Measurements from ENCODE around the gene S100A2.
"Not testable (repeated sequence)": the region's sequence is repeated elsewhere in the genome, so short reads cannot be mapped to it uniquely, and the experiment has no call there.

S100A2 gene

GRCh38 chr1:153588482-153588881, 22.8 kb upstream of the S100A2 start:
- no peak for DNase-seq (ENCODE audit: low read depth)

DNA sequence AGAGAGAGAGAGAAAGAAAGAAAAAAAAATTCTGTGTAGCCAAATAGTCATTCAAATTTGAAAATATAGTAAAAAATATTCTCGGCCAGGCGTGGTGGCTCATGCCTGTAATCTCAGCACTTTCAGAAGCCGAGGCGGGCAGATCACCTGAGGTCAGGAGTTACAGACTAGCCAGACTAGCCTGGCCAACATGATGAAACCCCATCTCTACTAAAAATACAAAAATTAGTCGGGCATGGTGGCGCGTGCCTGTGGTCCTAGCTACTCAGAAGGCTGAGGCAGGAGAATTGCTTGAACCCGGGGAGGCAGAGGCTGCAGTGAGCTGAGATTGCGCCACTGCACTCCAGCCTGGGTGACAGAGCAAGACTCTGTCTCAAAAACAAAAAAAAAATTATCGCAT, 22.4 kb upstream of the S100A2 start:
- not testable (repeated sequence) for DNase-seq (ENCODE audit: low read depth)

DNA sequence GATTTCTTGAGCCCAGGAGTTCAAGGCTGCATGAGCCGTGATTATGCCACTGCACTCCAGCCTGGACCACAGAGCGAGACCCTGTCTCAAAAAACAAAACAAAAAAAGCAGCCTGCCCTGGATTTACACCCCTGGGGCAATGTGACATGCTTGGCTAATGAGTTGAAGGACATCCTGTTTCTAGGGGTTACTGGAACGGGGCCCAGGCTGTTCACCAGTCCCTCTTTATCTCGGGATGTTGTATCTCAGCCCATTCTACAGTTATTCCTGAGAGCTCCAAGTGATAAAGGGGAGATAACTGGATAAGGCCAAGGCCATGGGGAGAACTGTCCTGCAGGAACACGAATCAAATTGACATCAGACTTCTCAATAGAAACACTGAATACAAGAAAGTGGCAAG, 21.7 kb upstream of the S100A2 start:
- no peak for DNase-seq (ENCODE audit: low read depth)

DNA sequence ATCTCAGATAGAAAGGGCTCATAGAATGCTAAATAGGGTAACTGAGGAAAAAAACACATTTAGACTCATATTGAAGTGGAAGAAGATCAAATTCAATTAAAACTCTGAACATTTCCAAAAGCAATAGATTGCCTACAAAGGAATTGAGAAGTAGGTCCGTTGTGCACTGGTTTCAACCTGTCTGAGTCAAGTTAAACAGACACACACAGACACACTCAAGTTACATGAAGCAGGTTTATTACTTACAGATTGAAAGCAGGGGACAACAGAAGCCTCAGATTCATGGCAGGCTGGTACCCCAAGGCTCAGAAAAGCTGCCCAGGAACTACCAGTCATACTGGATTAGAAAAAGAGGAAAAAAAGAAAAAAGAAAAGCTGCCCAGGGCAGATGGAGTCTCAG, 20.7 kb upstream of the S100A2 start:
- no peak for DNase-seq (ENCODE audit: low read depth)

DNA sequence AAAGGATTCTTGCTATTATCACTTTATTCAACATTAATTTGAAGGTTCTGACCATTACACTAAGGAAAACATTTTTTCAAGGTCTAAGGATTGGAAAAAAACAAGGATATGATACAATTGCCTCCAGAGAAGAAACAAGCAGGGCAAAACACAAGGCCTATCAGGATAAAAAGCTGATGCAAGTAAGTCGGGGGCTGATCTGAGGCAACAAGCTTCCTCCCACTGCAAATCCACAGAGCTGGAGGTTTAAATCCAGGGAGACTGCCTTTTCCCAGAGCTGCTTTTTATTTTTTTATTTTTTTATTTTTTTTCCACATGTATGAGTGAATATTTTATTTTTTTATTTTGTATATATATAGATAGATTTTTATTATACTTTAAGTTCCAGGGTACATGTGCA, 19.4 kb upstream of the S100A2 start:
- no peak for DNase-seq (ENCODE audit: low read depth)

DNA sequence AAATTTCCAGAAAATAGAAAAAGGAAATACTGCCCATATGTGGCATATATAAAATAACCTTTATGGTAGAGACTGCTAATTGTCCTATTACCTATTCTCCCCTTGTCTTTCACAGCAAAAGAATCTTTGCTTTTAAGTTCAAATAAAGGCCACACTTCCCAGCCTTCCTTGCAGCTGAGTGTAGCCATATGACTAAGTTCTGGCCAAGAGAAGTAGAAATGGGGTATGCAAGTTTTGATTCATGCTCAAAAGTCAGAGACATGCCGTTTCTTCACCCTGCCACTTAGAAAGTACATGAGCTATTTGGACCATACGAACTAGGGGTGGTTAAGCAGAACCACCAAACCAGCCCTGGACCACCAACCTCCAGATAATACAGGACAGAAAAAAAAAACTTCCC, 18.3 kb upstream of the S100A2 start:
- no peak for DNase-seq (ENCODE audit: low read depth)

GRCh38 chr1:153583514-153583913, 17.9 kb upstream of the S100A2 start:
- not testable (repeated sequence) for DNase-seq (ENCODE audit: low read depth)

GRCh38 chr1:153582836-153583235, 17.2 kb upstream of the S100A2 start:
- DNase-seq (ENCODE audit: low read depth), result not testable (repeated sequence)

- no peak for DNase-seq (ENCODE audit: low read depth)
These were observed 13.3 kb upstream of the S100A2 start for GRCh38 chr1:153578936-153579335.

- DNase-seq (ENCODE audit: low read depth), result no peak
These were observed 12.8 kb upstream of the S100A2 start for GRCh38 chr1:153578490-153578889.

GRCh38 chr1:153577624-153578051, 12.0 kb upstream of the S100A2 start:
- DNase-seq (ENCODE audit: low read depth), result no peak

DNA sequence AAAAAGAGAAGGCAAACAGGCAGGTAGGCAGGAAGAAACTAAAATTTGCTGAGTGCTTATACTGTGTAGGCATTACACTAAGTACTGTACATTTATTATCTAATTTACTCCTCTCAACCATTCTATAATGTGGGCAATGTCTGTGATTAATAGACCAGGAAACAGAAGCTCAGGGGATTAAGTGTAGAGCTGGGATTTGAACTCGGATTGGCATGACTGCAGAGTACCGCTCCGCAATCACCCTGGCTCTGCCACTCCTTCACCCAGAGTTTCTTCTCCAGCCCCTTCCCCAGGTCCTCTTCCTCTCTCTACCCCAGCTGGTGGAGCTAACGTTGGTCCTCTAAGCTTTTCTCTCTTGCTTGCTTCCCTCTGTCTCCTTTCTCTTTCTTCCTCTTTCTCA, 11.5 kb upstream of the S100A2 start:
- no peak for DNase-seq (ENCODE audit: low read depth)

- DNase-seq (ENCODE audit: low read depth), result not testable (repeated sequence)
These were observed 9.9 kb upstream of the S100A2 start for GRCh38 chr1:153575497-153575896.

GRCh38 chr1:153575081-153575491, 9.4 kb upstream of the S100A2 start:
- not testable (repeated sequence) for DNase-seq (ENCODE audit: low read depth)

- no peak for DNase-seq (ENCODE audit: low read depth)
These were observed 7.7 kb upstream of the S100A2 start for GRCh38 chr1:153573351-153573750.

- peak; percentile 35 for DNase-seq (ENCODE audit: low read depth)
These were observed 6.9 kb upstream of the S100A2 start for GRCh38 chr1:153572569-153573015.

- no peak for DNase-seq (ENCODE audit: low read depth)
These were observed 6.1 kb upstream of the S100A2 start for GRCh38 chr1:153571706-153572105.

GRCh38 chr1:153570874-153571273, 5.2 kb upstream of the S100A2 start:
- DNase-seq (ENCODE audit: low read depth), result no peak

DNA sequence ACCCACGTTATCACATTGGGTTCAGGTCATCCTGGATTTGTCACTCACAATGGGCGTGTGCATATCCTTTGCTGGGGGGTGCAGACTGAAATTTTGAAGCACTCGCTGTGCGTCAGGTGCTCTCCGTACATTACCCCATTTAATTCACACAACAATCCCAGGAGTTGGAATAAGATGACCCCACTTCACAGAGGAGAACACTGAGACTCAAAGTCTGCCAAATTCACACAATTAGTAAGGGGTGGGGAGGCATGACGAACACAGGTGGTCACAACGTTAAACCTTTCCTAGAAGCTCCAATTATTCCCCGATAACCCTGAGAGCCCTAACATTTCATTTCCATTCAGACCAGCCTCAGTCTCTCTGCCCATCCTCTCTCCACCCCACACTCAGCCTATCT, 3.8 kb upstream of the S100A2 start:
- no peak for DNase-seq (ENCODE audit: low read depth)

- peak; percentile 53 for DNase-seq (ENCODE audit: low read depth)
These were observed 2.9 kb upstream of the S100A2 start for GRCh38 chr1:153568367-153569099.

GRCh38 chr1:153567621-153568366, 2.1 kb upstream of the S100A2 start:
- DNase-seq (ENCODE audit: low read depth), result no peak

DNA sequence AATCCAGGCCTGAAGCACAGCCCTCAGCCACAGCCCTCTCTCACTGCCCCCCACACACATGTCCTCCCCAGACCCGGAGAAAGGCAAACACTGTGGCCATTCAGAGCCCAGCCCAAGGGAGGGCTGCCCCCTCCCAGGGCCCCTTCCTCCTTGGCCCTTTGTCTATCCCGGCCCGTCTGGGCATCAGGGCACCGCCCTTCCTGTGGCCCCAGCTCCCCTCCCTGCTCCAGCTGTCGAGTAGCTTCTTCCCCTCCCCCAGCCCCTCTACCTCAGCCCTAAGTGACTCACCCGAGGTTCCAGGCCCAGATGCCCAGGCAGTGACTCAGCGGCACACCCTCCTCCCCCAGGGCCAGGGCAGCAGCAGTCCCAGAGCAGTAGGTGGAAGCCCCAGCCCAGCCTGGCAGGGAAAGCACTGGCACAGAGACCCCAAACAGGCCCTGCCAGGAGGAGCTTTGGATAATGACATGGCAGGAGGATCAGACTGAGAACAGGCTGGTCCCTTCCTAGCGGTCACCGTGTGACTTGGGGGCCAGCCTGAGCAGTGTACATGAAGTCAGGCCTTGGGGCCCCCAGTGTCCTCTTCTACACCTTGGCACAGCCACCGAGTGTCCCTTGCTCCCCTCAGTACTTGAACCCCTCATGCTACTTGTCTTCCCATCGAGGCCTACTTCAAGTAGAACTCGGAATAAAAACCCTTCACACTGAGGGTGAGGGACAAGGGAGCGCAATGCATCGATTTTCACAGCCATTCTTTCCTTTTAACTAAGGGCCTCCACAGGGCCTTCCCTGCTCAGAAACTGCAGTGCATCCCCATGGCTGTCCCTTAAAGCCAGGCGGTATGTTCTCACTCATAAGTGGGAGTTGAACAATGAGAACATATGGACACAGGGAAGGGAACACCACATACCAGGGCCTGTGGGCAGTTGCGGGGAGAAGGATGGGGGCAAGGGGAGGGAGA, 1.0 kb upstream of the S100A2 start:
- peak; percentile 94 for DNase-seq (ENCODE audit: low read depth)
